Loucy (cell line): ENCODE results near the gene LRRC40.

Experiments
- CTCF ChIP-seq: fragments of 200-600 bp; sonication (generic); conservative IDR thresholded peaks from 2 replicates; pipeline ENCODE4 v1.5.1; 2014; ENCODE audit warnings: mild to moderate bottlenecking, antibody characterized with exemption, low read length
- EZH2phosphoT487 ChIP-seq: fragments of 200-600 bp; IDR thresholded peaks from 2 replicates; pipeline ENCODE4 v1.6.1; 2018; ENCODE audit warnings: antibody characterized with exemption, mild to moderate bottlenecking, moderate library complexity, borderline replicate concordance

- TF ChIP-seq CTCF (peak; percentile 48), EZH2phosphoT487 (no peak)
These were observed 92.5 kb downstream of the LRRC40 start for GRCh38 chr1:70112838-70113237.
